Sigmoid colon (tissue), 7 donors: ENCODE data around the gene OLIG1. TPM values are rescaled to one million over a fixed set of nuclear protein-coding genes. Genes with fewer than 3 reads are reported as not detected.

ENCODE experiments used
- DNase-seq: peaks from one replicate; pipeline ENCODE4 v3.0.0-alpha.2; 2019
- H3K27ac ChIP-seq, 4 donors: fragments of 200-600 bp; sonication (generic); one replicate each; pipeline ENCODE4 v1.5.1; 2016 to 2019; ENCODE audit warnings: mild to moderate bottlenecking in 1 of 4
- H3K27me3 ChIP-seq, 3 donors: fragments of 200-600 bp; sonication (generic); one replicate each; pipeline ENCODE4 v1.5.1; 2019; ENCODE audit warnings: mild to moderate bottlenecking in 1 of 3
- H3K36me3 ChIP-seq, 4 donors: fragments of 200-600 bp; sonication (generic); one replicate each; pipeline ENCODE4 v1.5.1; 2016 to 2019
- H3K4me1 ChIP-seq, 4 donors: fragments of 200-600 bp; sonication (generic); one replicate each; pipeline ENCODE4 v1.5.1; 2017 to 2019
- H3K4me3 ChIP-seq, 4 donors: fragments of 200-600 bp; sonication (generic); one replicate each; pipeline ENCODE4 v1.5.1; 2017 to 2019; ENCODE audit warnings: mild to moderate bottlenecking in 2 of 4, moderate library complexity in 1 of 4
- H3K9me3 ChIP-seq, 4 donors: fragments of 200-600 bp in 3 of 4; sonication (generic) in 3 of 4; one replicate each; pipeline versions ENCODE4 v1.5.1 to v1.6.1; 2013 to 2019
- CTCF ChIP-seq, 4 experiments: fragments of 450-650 bp in 3 of 4; fragments of 200-600 bp in 1 of 4; IDR thresholded peaks; one replicate each; pipeline ENCODE4 v1.5.1; 2016 to 2019; ENCODE audit warnings: antibody characterized with exemption in 4 of 4, mild to moderate bottlenecking in 3 of 4, moderate library complexity in 2 of 4
- EP300 ChIP-seq, 4 donors: sonication (generic); formaldehyde crosslinking; IDR thresholded peaks; one replicate each; pipeline ENCODE4 v1.6.1; 2017; ENCODE audit warnings: antibody characterized with exemption in 4 of 4
- POLR2A ChIP-seq, 2 donors: fragments of 450-650 bp; IDR thresholded peaks; one replicate each; pipeline ENCODE4 v1.6.1; 2016; ENCODE audit warnings: antibody characterized with exemption in 2 of 2, mild to moderate bottlenecking in 2 of 2, moderate library complexity in 2 of 2
- POLR2AphosphoS5 ChIP-seq, 4 donors: sonication (generic); formaldehyde crosslinking; IDR thresholded peaks; one replicate each; pipeline ENCODE4 v1.6.1; 2017; ENCODE audit warnings: antibody characterized with exemption in 4 of 4
- WGBS, 2 donors: extraction: QIAGEN DNeasy Blood & Tissue Kit; methylation state at CpG; one replicate each; pipeline ENCODE4 v1.1.7; 2013; 5-methylcytosine and 5-hydroxymethylcytosine counted together
- intact Hi-C: fragments of 100-400 bp; cut with DNase I; formaldehyde crosslinking; loops from one replicate; pipeline ENCODE4 v1.15.1; 2023
- polyA plus RNA-seq, 3 donors: library from polyadenylated mRNA; stranded (reverse); fragments of 200-250 nt; gene quantifications; one replicate each; pipeline ENCODE4 v1.2.3, GENCODE V29; 2013
- total RNA-seq, 4 donors: library from RNA; depleted of rRNA; stranded (reverse); fragments of >200 nt; gene quantifications; one replicate each; pipeline ENCODE4 v1.1.0, GENCODE V29; 2016
- donor health status: healthy with polysubstance abuse.
- donor health status: Bipolar disorder and iron deficiency.
- donor health status: healthy.

Gene OLIG1
- total and polyA plus RNA-seq, 7 donors = not detected

DNA sequence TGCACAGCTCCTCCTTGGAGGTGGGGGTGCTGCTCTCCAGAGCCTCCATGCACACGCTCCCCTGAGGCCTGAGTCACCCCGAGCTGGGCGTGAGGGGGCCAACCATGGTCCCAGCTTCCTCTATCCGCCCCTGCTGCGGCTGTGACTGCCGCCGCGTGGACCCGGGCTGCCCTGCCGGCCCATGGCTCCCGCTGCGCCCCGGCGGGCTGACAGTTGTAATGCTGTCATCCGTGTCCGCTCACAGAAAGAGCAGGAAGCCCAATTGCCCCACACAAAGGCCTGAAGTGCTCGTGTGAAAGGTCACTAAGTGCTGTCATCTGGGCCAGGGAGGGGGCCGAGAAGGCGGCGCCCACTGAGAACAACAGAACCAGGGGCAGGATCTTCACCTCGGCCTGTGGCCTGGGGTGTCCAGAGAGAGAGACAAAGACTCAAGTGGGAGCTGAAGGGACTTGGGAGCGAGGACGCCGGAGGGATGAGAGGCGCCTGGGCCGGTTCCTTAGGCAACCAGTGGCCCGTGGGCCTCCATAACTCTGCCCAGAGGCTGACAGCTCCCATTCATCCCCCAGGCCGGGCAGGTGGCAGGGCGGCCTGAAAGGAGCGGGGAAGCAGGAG, 31.5 kb downstream of the OLIG1 start:
- no peak for TF ChIP-seq EP300 (IDR thresholded peaks at IDR 0.05)
- TF ChIP-seq POLR2A (IDR thresholded peaks at IDR 0.05) = no peak
- TF ChIP-seq CTCF (IDR thresholded peaks at IDR 0.05) = no peak
- no peak for TF ChIP-seq POLR2AphosphoS5 (IDR thresholded peaks at IDR 0.05)
- Histone ChIP-seq H3K27ac (no peak overlapping the region), H3K27me3 (peaks cover 0 to 29% (median 7%) of the 10 kb centered on the region in 3 donors), H3K9me3 (no peaks in the 10 kb centered on the region), H3K4me3 (no peak overlapping the region), H3K36me3 (no peaks in the 10 kb centered on the region), H3K4me1 (no peaks in the 10 kb centered on the region)
- 62 to 68% methylated on average over 30 of the region's 30 CpGs for WGBS, 2 donors
- intact Hi-C loops = no loop called here
- DNase-seq = no peak

- WGBS, 2 donors = 17 to 38% methylated on average over 2 of the region's 2 CpGs
- Histone ChIP-seq H3K4me1 (peaks cover 0 to 10% (median 7%) of the 10 kb centered on the region in 4 donors), H3K36me3 (no peaks in the 10 kb centered on the region), H3K27ac (no peak overlapping the region), H3K4me3 (no peak overlapping the region), H3K27me3 (peaks cover 2 to 49% (median 32%) of the 10 kb centered on the region in 3 donors), H3K9me3 (no peaks in the 10 kb centered on the region)
- no peak for TF ChIP-seq POLR2A (IDR thresholded peaks at IDR 0.05)
- no peak for TF ChIP-seq CTCF (IDR thresholded peaks at IDR 0.05)
- no peak for TF ChIP-seq EP300 (IDR thresholded peaks at IDR 0.05)
- TF ChIP-seq POLR2AphosphoS5 (IDR thresholded peaks at IDR 0.05) = no peak
- intact Hi-C loops = no loop called here
- DNase-seq = no peak
These were observed 35.1 kb downstream of the OLIG1 start for GRCh38 chr21:33105088-33105487.

- Histone ChIP-seq H3K27me3 (peaks cover 12 to 66% (median 42%) of the 10 kb centered on the region in 3 donors), H3K4me1 (peaks cover 0 to 10% (median 7%) of the 10 kb centered on the region in 4 donors), H3K4me3 (no peak overlapping the region), H3K9me3 (no peaks in the 10 kb centered on the region), H3K36me3 (no peaks in the 10 kb centered on the region), H3K27ac (no peak overlapping the region)
- intact Hi-C loops = no loop called here
- WGBS, 2 donors = 78 to 92% methylated on average over 4 of the region's 4 CpGs
- DNase-seq = peak; percentile 18
- TF ChIP-seq EP300 (IDR thresholded peaks at IDR 0.05) (no peak), POLR2AphosphoS5 (IDR thresholded peaks at IDR 0.05) (no peak), CTCF (IDR thresholded peaks at IDR 0.05) (no peak), POLR2A (IDR thresholded peaks at IDR 0.05) (no peak)
These were observed 38.3 kb downstream of the OLIG1 start for GRCh38 chr21:33108228-33108627.

DNA sequence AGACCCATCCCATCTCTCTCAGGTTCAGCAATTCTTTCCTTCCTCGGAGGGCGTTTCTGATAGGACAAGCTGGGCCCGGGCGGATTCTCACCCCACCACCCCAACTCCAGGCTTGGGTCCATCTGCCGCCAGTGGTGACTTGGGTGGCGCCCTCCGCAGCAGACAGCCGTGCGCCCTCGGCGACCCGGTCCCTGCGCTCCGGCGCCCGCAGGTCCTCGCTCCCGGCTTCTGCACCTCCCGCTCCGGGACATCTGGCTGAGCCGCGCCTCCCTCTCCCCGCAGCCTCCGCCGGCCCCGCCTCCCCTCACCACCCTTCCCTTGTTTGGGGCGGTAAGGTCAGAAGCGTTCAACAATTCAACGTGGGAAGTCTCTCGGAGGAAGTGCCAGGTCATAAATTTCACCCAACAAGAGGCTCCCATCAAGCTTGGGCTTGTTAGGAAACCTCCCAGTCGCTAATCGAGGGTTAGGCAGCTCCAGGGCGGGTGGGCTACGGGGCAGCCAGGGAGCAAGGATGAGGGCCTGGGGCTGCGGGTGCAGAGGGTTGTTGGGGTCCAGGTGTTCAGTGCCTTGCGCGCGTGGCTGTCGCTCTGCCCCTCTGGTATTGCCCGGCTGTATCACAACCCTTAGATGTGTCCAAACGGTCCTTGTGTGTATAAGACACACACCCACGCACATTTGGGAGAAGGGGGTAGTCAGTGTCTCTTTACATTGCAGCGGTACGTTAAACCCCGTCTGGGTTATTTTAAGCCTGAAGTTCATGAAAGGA, 39.8 kb downstream of the OLIG1 start:
- WGBS, 2 donors = 6 to 11% methylated on average over 45 of the region's 45 CpGs
- H3K36me3 ChIP-seq = no peaks in the 10 kb centered on the region

More for the DNA sequence above, 39.8 kb downstream of the OLIG1 start:
- Histone ChIP-seq H3K4me1 (peaks cover 0 to 10% (median 7%) of the 10 kb centered on the region in 4 donors), H3K27me3 (peaks cover 12 to 73% (median 42%) of the 10 kb centered on the region in 3 donors), H3K9me3 (no peaks in the 10 kb centered on the region), H3K4me3 (peak overlapping the region in 1 of 4 donors; percentile 10), H3K27ac (no peak overlapping the region)
- TF ChIP-seq POLR2A (IDR thresholded peaks at IDR 0.05) = no peak
- TF ChIP-seq POLR2AphosphoS5 (IDR thresholded peaks at IDR 0.05) = no peak
- TF ChIP-seq EP300 (IDR thresholded peaks at IDR 0.05) = no peak
- TF ChIP-seq CTCF (IDR thresholded peaks at IDR 0.05) = no peak
- DNase-seq = peak; percentile 48
- intact Hi-C loops = no loop called here
